HL-60 (cell line): ENCODE data around the gene PTPRU.

ENCODE experiments used
- DNase-seq, 2 experiments: peaks; one replicate each; pipeline ENCODE4 v3.0.0-alpha.2; 2010 to 2020; ENCODE audit warnings: low read depth in 1 of 2, low spot score in 1 of 2
- H3K27ac ChIP-seq: fragments of 250-450 bp; sonication (Bioruptor Pico); replicated peaks from 2 replicates; pipeline ENCODE4 v1.5.1; 2020; ENCODE audit warnings: mild to moderate bottlenecking, moderate library complexity
- H3K27me3 ChIP-seq: fragments of 250-450 bp; sonication (Bioruptor Pico); 2 replicates; pipeline ENCODE4 v1.5.1; 2021; ENCODE audit warnings: mild to moderate bottlenecking, moderate library complexity; ENCODE audit not compliant: insufficient read depth, poor library complexity, severe bottlenecking
- H3K4me3 ChIP-seq: replicated peaks from 2 replicates; pipeline ENCODE4 v1.5.1; 2011; ENCODE audit warnings: mild to moderate bottlenecking, control low read depth, low read length; ENCODE audit not compliant: insufficient read depth
- GABPA ChIP-seq: IDR thresholded peaks from 2 replicates; pipeline ENCODE4 v1.6.1; 2012; ENCODE audit warnings: low read depth
- POLR2AphosphoS5 ChIP-seq: IDR thresholded peaks from 2 replicates; pipeline ENCODE4 v1.6.1; 2012; ENCODE audit warnings: low read depth
- SPI1 ChIP-seq: IDR thresholded peaks from 2 replicates; pipeline ENCODE4 v1.6.1; 2012; ENCODE audit warnings: low read depth, mild to moderate bottlenecking, borderline replicate concordance
- TF ChIP-seq, protein P1 (sequence below): IDR thresholded peaks from 2 replicates; pipeline ENCODE4 v1.6.1; 2012; ENCODE audit warnings: low read depth; ENCODE audit not compliant: insufficient replicate concordance
- TF ChIP-seq, protein P2 (sequence below): IDR thresholded peaks from one replicate; pipeline ENCODE4 v1.5.1; 2011; ENCODE audit warnings: low read length, control low read depth, inconsistent platforms; ENCODE audit not compliant: insufficient read depth

PTPRU gene

DNA sequence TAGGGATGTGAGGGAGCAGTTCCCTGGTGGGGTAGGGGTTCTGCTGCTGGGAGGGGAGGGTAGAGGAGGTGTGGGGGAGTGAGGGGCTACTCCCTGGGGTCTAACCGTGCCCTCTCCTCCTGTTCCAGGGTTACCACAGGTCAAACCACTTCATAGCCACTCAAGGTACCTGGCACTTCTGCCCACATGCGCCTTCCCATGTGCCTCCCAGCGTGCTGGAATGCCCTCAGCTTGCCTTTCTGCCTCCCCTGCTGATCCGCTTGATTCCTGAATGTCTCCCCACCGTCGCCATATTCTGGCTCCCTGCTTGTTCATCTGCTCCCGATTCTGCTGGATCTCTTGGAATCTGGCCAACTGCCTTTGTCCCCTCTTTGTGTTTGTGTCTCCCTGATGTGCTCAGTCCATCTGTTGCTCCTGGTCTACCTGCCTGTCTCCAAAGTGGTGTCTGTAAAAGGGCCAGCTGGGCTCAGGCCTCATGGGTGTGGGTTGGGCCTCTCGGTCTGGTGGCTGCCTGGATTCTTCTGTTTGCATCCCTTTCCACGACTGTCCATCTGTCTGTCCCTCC, 74.4 kb downstream of the PTPRU start:
- no peak for DNase-seq
- Histone ChIP-seq H3K27ac (no peak overlapping the region), H3K27me3 (no peaks in the 10 kb centered on the region), H3K4me3 (no peak overlapping the region)
- TF ChIP-seq GABPA (no peak), SPI1 (no peak), POLR2AphosphoS5 (no peak)
- TF ChIP-seq, protein P1, sequence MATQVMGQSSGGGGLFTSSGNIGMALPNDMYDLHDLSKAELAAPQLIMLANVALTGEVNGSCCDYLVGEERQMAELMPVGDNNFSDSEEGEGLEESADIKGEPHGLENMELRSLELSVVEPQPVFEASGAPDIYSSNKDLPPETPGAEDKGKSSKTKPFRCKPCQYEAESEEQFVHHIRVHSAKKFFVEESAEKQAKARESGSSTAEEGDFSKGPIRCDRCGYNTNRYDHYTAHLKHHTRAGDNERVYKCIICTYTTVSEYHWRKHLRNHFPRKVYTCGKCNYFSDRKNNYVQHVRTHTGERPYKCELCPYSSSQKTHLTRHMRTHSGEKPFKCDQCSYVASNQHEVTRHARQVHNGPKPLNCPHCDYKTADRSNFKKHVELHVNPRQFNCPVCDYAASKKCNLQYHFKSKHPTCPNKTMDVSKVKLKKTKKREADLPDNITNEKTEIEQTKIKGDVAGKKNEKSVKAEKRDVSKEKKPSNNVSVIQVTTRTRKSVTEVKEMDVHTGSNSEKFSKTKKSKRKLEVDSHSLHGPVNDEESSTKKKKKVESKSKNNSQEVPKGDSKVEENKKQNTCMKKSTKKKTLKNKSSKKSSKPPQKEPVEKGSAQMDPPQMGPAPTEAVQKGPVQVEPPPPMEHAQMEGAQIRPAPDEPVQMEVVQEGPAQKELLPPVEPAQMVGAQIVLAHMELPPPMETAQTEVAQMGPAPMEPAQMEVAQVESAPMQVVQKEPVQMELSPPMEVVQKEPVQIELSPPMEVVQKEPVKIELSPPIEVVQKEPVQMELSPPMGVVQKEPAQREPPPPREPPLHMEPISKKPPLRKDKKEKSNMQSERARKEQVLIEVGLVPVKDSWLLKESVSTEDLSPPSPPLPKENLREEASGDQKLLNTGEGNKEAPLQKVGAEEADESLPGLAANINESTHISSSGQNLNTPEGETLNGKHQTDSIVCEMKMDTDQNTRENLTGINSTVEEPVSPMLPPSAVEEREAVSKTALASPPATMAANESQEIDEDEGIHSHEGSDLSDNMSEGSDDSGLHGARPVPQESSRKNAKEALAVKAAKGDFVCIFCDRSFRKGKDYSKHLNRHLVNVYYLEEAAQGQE: no peak
- TF ChIP-seq, protein P2, sequence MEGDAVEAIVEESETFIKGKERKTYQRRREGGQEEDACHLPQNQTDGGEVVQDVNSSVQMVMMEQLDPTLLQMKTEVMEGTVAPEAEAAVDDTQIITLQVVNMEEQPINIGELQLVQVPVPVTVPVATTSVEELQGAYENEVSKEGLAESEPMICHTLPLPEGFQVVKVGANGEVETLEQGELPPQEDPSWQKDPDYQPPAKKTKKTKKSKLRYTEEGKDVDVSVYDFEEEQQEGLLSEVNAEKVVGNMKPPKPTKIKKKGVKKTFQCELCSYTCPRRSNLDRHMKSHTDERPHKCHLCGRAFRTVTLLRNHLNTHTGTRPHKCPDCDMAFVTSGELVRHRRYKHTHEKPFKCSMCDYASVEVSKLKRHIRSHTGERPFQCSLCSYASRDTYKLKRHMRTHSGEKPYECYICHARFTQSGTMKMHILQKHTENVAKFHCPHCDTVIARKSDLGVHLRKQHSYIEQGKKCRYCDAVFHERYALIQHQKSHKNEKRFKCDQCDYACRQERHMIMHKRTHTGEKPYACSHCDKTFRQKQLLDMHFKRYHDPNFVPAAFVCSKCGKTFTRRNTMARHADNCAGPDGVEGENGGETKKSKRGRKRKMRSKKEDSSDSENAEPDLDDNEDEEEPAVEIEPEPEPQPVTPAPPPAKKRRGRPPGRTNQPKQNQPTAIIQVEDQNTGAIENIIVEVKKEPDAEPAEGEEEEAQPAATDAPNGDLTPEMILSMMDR: no peak

DNA sequence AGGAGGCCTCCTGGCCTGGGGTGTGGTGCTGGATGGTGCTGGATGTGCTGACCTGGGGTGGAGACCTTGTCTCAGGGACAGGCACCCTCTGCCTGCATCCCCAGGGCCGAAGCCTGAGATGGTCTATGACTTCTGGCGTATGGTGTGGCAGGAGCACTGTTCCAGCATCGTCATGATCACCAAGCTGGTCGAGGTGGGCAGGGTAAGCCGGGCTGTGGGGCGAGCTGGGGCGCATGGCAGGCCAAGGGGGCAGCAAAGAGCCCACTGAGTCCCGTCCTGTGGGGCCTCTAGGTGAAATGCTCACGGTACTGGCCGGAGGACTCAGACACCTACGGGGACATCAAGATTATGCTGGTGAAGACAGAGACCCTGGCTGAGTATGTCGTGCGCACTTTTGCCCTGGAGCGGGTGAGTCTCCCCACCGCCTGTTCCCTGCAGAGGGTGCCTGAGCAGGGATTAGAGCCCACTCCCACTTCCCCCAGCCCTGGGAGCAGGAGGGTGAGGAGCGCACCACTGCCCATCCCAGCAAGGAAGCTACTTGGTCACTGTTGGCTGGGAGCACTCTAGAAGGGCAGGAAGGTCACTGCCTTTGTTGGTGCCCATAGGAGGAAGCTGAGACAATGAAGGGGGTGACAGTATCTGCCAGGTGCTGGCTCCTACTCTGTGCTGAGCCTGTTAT, 75.2 kb downstream of the PTPRU start:
- DNase-seq: no peak
- Histone ChIP-seq H3K27me3 (no peaks in the 10 kb centered on the region), H3K27ac (no peak overlapping the region), H3K4me3 (no peak overlapping the region)
- TF ChIP-seq, protein P1: no peak
- TF ChIP-seq, protein P2: no peak
- TF ChIP-seq GABPA: no peak
- TF ChIP-seq SPI1: no peak
- no peak for TF ChIP-seq POLR2AphosphoS5

DNA sequence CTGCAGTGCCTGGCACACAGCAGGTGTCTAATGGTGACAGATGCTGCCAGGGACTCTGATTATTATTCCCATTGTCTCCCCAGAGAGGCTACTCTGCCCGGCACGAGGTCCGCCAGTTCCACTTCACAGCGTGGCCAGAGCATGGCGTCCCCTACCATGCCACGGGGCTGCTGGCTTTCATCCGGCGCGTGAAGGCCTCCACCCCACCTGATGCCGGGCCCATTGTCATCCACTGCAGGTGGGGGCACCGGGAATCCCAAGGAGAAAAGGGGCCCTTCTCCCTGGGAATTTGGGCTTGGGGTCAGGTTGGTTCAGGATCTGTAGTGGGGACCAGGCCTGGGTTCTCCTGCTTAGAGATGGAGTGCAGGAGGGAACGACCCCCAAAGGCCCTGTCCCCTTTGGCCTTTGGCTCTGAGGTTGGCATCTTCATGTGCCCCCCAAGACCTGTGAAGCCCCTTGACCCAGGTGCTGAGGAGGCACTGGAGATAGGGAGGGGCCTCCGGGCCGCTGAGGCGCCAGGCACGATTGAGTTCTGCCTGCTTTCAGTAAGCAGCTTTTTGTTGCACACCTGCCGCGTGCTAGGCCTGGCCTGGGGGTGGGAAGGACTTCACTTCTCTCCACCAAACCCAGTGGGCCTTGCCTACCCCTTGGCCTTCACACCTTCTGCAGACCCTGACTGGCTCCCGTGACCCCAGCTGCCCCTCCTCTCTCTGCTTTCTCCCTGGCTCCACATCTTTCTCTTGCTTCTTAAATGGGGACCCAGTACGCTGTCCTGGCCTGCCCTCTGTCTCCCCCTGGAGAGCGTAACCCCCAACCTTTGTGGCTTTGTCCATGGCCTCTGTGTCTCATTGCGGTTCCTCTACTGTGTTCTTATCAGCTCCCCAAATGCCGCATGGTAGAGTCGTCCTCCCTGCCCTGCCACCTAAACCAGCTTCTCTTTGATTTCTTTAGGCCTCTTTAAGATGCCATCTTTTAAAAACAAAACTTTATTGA, 76.4 kb downstream of the PTPRU start:
- no peaks in the 10 kb centered on the region for H3K27me3 ChIP-seq

More for the DNA sequence above, 76.4 kb downstream of the PTPRU start:
- DNase-seq: no peak
- Histone ChIP-seq H3K4me3 (no peak overlapping the region), H3K27ac (no peak overlapping the region)
- TF ChIP-seq GABPA (no peak), POLR2AphosphoS5 (no peak), SPI1 (no peak)
- TF ChIP-seq, protein P2: no peak
- TF ChIP-seq, protein P1: no peak
